Measurements from ENCODE around the gene MTUS2.

Gene MTUS2

GRCh38 chr13:29525757-29526156 lies 705.6 kb downstream of the MTUS2 start:
- no peak for DNase-seq (ENCODE audit: low read depth in 3 of 3)

- DNase-seq (ENCODE audit: low read depth in 3 of 3), result no peak
These were observed 706.6 kb downstream of the MTUS2 start for GRCh38 chr13:29526741-29527140.

- DNase-seq (ENCODE audit: low read depth in 3 of 3), result no peak
These were observed 707.4 kb downstream of the MTUS2 start for GRCh38 chr13:29527511-29527910.

GRCh38 chr13:29527916-29528315 lies 707.8 kb downstream of the MTUS2 start:
- DNase-seq (ENCODE audit: low read depth in 3 of 3), result no peak

GRCh38 chr13:29529754-29530153 lies 709.6 kb downstream of the MTUS2 start:
- no peak for DNase-seq (ENCODE audit: low read depth in 3 of 3)

GRCh38 chr13:29530901-29531300 lies 710.8 kb downstream of the MTUS2 start:
- no peak for DNase-seq (ENCODE audit: low read depth in 3 of 3)

- DNase-seq (ENCODE audit: low read depth in 3 of 3), result no peak
These were observed 712.0 kb downstream of the MTUS2 start for GRCh38 chr13:29532116-29532515.

GRCh38 chr13:29532821-29533220 lies 712.7 kb downstream of the MTUS2 start:
- no peak for DNase-seq (ENCODE audit: low read depth in 3 of 3)

- no peak for DNase-seq (ENCODE audit: low read depth in 3 of 3)
These were observed 713.9 kb downstream of the MTUS2 start for GRCh38 chr13:29534083-29534482.

- DNase-seq (ENCODE audit: low read depth in 3 of 3), result no peak
These were observed 715.8 kb downstream of the MTUS2 start for GRCh38 chr13:29535663-29536655.

GRCh38 chr13:29536853-29537252 lies 716.7 kb downstream of the MTUS2 start:
- no peak for DNase-seq (ENCODE audit: low read depth in 3 of 3)

GRCh38 chr13:29537736-29538651 lies 717.9 kb downstream of the MTUS2 start:
- DNase-seq (ENCODE audit: low read depth in 3 of 3), result no peak

GRCh38 chr13:29538652-29539040 lies 718.5 kb downstream of the MTUS2 start:
- DNase-seq (ENCODE audit: low read depth in 3 of 3), result no peak

GRCh38 chr13:29539856-29540255 lies 719.7 kb downstream of the MTUS2 start:
- DNase-seq (ENCODE audit: low read depth in 3 of 3), result no peak

- no peak for DNase-seq (ENCODE audit: low read depth in 3 of 3)
These were observed 720.2 kb downstream of the MTUS2 start for GRCh38 chr13:29540334-29540733.

- DNase-seq (ENCODE audit: low read depth in 3 of 3), result no peak
These were observed 720.7 kb downstream of the MTUS2 start for GRCh38 chr13:29540799-29541198.

- DNase-seq (ENCODE audit: low read depth in 3 of 3), result no peak
These were observed 721.3 kb downstream of the MTUS2 start for GRCh38 chr13:29541400-29541799.

- no peak for DNase-seq (ENCODE audit: low read depth in 3 of 3)
These were observed 722.2 kb downstream of the MTUS2 start for GRCh38 chr13:29542381-29542780.

GRCh38 chr13:29543230-29544215 lies 723.4 kb downstream of the MTUS2 start:
- DNase-seq (ENCODE audit: low read depth in 3 of 3), result peak; percentile 13 to 63 (median 22)

- no peak for DNase-seq (ENCODE audit: low read depth in 3 of 3)
These were observed 725.8 kb downstream of the MTUS2 start for GRCh38 chr13:29545988-29546387.

GRCh38 chr13:29546662-29547061 lies 726.5 kb downstream of the MTUS2 start:
- DNase-seq (ENCODE audit: low read depth in 3 of 3), result no peak

Data from stimulated activated CD4-positive, alpha-beta T cell treated with anti-CD3 and anti-CD28 coated beads, TNF-alpha, amount 100 ng/mL, for 24 hours (primary cell).